Measurements from ENCODE around the gene PRKCB.

DNA sequence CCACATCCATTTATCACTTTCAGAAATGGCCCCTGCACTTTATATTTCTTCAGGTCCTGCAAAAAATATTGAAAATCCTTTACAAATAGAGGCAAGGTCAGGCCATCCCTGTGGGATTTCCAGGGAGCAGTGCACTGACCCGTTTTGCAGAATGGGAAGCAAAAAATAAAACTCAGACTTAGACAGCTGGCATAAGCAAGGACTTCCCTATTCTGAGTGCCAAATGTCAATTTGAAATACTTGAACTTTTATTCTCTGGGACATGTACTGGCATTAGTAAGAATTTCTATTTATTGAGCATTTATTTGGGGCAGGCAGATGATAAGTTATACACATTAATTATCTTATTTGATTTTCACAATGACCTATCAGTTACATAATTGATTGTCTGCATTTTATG lies 32.4 kb downstream of the PRKCB start:
- TF ChIP-seq POLR2A (IDR thresholded peaks at IDR 0.05; ENCODE audit: low read length) (no peak), GATA1 (IDR thresholded peaks at IDR 0.05; ENCODE audit: low read depth, low read length) (no peak)
